ENCODE results near the gene CHMP2A.
A peak's percentile ranks its signal among the peaks of the same experiment; 100 is the strongest.
"Not testable (repeated sequence)": the region's sequence is repeated elsewhere in the genome, so short reads cannot be mapped to it uniquely, and the experiment has no call there.

The CHMP2A gene

DNA sequence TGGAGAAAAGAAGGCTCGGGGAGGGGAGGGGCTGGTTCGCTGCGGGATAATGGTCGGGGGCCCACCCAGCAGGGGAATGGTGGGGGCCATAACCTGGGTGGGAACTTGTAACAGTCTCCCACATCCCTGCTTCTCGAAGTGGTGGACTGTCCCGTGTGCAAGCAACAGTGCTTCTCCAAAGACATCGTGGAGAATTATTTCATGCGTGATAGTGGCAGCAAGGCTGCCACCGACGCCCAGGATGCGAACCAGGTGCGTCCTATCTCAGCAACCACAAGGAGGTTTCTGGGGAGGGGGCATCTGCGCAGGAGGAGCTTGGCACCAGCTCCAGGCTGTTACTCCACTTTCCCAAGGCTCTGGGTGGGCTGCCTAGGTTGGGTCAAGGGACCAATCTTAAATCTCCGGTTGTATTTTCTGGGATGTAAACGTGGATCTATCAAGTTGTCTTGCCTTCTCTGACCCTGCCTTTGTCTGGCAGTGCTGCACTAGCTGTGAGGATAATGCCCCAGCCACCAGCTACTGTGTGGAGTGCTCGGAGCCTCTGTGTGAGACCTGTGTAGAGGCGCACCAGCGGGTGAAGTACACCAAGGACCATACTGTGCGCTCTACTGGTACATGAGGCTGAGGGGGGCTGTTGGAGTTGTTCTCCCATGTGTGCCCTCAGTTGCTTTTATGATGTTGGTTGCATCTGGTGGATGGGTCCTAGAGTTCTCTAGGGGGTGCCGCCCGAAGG, 9.5 kb downstream of the CHMP2A start:
- POLR2A ChIA-PET (ENCODE audit: low non-redundant PET) = interaction anchor here (0.7 to 2.3 kb wide), 2 partner anchors 7 to 26 kb away, joined by 4 to 7 read pairs; partner anchors contain the start of gene ZBTB45
- CTCF ChIA-PET = interaction anchor here (0.6 to 1.3 kb wide), 2 partner anchors 26 to 185 kb away, joined by 3 to 7 read pairs; partner anchors contain the start of gene ZBTB45
- H3K27ac ChIP-seq = peak overlapping the region; percentile 99
- no peak for DNase-seq (ENCODE audit: low spot score)
- TF ChIP-seq, protein P1, sequence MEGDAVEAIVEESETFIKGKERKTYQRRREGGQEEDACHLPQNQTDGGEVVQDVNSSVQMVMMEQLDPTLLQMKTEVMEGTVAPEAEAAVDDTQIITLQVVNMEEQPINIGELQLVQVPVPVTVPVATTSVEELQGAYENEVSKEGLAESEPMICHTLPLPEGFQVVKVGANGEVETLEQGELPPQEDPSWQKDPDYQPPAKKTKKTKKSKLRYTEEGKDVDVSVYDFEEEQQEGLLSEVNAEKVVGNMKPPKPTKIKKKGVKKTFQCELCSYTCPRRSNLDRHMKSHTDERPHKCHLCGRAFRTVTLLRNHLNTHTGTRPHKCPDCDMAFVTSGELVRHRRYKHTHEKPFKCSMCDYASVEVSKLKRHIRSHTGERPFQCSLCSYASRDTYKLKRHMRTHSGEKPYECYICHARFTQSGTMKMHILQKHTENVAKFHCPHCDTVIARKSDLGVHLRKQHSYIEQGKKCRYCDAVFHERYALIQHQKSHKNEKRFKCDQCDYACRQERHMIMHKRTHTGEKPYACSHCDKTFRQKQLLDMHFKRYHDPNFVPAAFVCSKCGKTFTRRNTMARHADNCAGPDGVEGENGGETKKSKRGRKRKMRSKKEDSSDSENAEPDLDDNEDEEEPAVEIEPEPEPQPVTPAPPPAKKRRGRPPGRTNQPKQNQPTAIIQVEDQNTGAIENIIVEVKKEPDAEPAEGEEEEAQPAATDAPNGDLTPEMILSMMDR (conservative IDR thresholded peaks at IDR 0.05; ENCODE audit: low read depth) = no peak

DNA sequence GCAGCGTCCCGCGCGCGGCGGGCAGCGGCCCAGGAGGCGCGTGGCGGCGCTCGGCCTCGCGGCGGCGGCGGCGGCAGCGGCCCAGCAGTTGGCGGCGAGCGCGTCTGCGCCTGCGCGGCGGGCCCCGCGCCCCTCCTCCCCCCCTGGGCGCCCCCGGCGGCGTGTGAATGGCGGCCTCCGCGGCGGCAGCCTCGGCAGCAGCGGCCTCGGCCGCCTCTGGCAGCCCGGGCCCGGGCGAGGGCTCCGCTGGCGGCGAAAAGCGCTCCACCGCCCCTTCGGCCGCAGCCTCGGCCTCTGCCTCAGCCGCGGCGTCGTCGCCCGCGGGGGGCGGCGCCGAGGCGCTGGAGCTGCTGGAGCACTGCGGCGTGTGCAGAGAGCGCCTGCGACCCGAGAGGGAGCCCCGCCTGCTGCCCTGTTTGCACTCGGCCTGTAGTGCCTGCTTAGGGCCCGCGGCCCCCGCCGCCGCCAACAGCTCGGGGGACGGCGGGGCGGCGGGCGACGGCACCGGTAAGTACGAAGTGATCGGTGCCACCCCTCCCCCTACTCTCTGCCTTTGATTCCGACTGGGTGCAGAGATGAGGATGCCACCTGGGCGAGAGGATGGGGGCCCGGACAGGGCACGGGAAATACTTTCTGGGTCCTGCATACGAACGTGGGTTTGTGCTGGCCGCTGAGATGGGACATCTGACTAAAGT, 10.2 kb downstream of the CHMP2A start:
- DNase-seq (ENCODE audit: low spot score) = peak; percentile 77
- POLR2A ChIA-PET (ENCODE audit: low non-redundant PET) = interaction anchor here (0.7 to 2.3 kb wide), 6 partner anchors 8 to 25 kb away, joined by 3 to 7 read pairs (median 5); partner anchors contain the start of genes UBE2M and ZBTB45
- CTCF ChIA-PET = interaction anchor here (0.6 to 1.5 kb wide), 3 partner anchors 25 to 184 kb away, joined by 3 to 11 read pairs (median 7); partner anchors contain the start of gene ZBTB45
- TF ChIP-seq, protein P1 (conservative IDR thresholded peaks at IDR 0.05; ENCODE audit: low read depth) = no peak
- H3K27ac ChIP-seq = peak overlapping the region; percentile 99

DNA sequence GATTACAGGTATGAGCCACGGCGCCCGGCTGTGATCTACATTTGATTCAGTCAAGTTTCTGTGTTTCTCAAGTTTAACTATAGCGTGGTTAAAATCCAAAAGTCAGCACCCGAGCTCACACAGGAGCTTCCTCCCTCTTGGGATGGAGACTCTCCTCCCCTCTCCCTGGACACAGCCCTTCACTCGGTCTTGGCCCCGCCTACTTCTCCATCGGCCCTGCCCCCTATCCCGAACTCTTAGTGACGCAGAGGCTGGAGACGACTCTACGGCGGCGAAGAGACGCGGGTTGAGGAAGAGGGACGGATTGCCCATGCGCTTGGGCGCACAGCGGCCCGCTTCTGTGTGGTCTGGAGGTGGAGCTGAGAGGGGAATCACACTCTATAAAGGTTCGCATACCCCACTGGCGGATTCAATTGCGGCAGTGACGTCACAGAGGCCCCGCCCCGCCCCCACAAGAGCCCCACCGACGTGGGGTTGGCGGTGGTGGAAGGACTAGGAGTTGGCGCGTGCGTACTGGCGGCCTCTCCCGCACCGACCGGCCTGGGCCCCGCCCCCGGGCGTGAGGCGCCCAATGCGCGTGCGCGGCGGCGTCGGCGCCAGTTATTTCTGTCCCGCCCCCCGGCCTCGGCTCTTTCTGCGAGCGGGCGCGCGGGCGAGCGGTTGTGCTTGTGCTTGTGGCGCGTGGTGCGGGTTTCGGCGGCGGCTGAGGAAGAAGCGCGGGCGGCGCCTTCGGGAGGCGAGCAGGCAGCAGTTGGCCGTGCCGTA, 10.9 kb downstream of the CHMP2A start, which contains the start of gene TRIM28:
TSS of gene TRIM28 (plus strand) at position 239 of the 765 bp plus-strand sequence. CDS start 694 bp downstream, outside the sequence.
- DNase-seq (ENCODE audit: low spot score) = peak; percentile 100
- TF ChIP-seq, protein P1 (conservative IDR thresholded peaks at IDR 0.05; ENCODE audit: low read depth) = no peak
- ChIA-PET POLR2A (ENCODE audit: low non-redundant PET) (interaction anchor here (0.6 to 2.3 kb wide), 9 partner anchors 9 to 181 kb away, joined by 3 to 7 read pairs (median 4); partner anchors contain the start of genes CHMP2A, UBE2M, ZBTB45 and ZNF497), CTCF (interaction anchor here (0.8 to 1.5 kb wide), 2 partner anchors 25 to 30 kb away, joined by 3 to 11 read pairs; partner anchors contain the start of gene ZBTB45)
- peak within 1 kb of the TSS; percentile 99 for H3K27ac ChIP-seq

DNA sequence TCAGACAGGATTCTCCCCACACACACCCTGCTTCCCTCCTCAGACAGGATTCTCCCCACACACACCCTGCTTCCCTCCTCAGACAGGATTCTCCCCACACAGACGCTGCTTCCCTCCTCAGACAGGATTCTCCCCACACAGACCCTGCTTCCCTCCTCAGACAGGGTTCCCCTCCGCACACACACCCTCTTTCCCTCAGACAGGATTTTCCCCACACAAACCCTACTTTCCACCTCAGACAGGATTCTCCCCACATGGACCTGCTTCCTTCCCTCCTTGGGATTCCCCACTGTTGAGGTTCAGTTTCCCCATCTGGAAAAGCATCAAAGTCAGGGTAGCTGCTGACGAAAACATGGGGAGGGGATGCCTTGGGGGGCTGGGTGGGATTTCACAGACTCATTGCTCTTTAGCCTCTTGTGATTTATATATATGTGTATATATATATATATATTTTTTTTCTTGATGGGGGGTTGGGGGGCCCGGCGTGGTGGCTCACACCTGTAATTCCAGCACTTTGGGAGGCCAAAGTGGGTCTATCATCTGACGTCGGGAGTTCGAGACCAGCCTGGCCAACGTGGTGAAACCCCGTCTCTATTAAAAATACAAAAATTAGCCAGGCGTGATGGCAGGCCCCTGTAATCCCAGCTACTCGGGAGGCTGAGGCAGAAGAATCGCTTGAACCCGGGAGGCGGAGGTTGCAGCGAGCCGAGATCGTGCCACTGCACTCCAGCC, 12.1 kb downstream of the CHMP2A start:
- peak overlapping the region; percentile 99 for H3K27ac ChIP-seq
- ChIA-PET POLR2A (ENCODE audit: low non-redundant PET) (interaction anchor here (0.6 to 1.7 kb wide), 4 partner anchors 14 to 151 kb away, joined by 3 to 6 read pairs (median 4); partner anchors contain the start of gene UBE2M), CTCF (interaction anchor here (1.5 kb wide), 1 partner anchor 23 kb away, joined by 11 read pairs; the partner anchor contains the start of gene ZBTB45)

DNA sequence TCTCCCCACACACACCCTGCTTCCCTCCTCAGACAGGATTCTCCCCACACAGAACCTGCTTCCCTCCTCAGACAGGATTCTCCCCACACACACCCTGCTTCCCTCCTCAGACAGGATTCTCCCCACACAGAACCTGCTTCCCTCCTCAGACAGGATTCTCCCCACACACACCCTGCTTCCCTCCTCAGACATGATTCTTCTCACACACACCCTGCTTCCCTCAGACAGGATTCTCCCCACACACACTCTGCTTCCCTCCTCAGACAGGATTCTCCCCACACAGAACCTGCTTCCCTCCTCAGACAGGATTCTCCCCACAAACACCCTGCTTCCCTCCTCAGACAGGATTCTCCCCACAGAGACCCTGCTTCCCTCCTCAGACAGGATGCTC, 15.7 kb downstream of the CHMP2A start:
- POLR2A ChIA-PET (ENCODE audit: low non-redundant PET); H3K27ac ChIP-seq; CTCF ChIA-PET; DNase-seq (ENCODE audit: low spot score): not testable (repeated sequence)

More for the DNA sequence above, 12.1 kb downstream of the CHMP2A start:
- not testable (repeated sequence) for DNase-seq (ENCODE audit: low spot score)

DNA sequence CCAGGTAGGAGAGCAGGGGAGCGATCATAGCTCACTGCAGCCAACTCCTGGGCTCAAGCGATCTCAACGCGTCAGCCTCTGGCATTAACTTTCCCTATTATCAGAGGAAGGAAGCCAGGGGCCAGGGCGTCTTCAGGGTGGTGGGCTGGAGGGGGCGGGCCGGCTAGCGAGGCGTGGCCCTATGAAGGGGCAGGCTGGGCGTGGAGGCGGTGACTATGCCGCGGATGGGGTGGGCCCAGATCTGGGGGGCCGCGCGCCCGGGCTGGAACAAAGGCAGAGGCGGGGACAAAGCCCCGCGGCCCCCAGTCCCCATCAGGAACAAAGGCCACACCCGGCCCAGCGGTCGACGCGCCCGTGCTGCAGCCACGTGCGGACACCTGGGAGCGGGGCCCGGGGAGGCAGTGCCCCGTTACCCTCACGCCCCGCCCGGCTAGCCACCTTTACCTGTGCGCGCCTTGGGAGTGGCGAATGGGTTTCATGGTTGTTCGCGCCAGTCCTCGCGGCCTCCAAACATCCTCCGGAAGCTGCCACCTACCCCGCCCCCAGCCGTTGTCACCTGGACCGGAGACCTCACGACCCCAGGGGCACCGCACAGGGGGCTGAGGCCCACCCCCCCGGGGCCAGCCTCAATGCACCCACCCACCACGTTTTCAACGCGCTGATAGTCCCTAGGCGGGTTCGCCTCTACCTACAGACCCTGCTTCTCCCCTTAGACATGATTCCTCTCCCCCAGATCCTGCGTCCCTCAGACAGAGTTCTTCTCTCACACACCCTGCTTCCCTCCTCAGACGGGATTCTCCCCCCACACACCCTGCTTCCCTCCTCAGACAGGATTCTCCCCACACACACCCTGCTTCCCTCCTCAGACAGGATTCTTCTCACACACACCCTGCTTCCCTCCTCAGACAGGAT, 16.4 kb downstream of the CHMP2A start:
- no peak overlapping the region for H3K27ac ChIP-seq
- ChIA-PET POLR2A (ENCODE audit: low non-redundant PET) (no interaction called here), CTCF (no interaction called here)
- no peak for DNase-seq (ENCODE audit: low spot score)
- TF ChIP-seq, protein P1 (conservative IDR thresholded peaks at IDR 0.05; ENCODE audit: low read depth) = no peak

Data from RWPE1 (cell line).